ENCODE results near the gene CENPVL2.
"Not testable (repeated sequence)": the region's sequence is repeated elsewhere in the genome, so short reads cannot be mapped to it uniquely, and the experiment has no call there.

- not testable (repeated sequence) for TF ChIP-seq CTCF (IDR thresholded peaks at IDR 0.05; ENCODE audit: low read depth, low read length); EZH2phosphoT487 (IDR thresholded peaks at IDR 0.05; ENCODE audit: low read depth)
Observed at GRCh38 chrX:51679689-51680433, 2.8 kb downstream of the CENPVL2 start.

Data from OCI-LY3 (cell line).